Uterus (tissue), 2 donors: ENCODE results near the gene FTSJ3.

Experiments used
- POLR2A ChIP-seq, 2 donors: fragments of 450-650 bp; IDR thresholded peaks; one replicate each; pipeline ENCODE4 v1.6.1; 2016; ENCODE audit warnings: antibody characterized with exemption in 2 of 2, mild to moderate bottlenecking in 1 of 2, moderate library complexity in 1 of 2
- TF ChIP-seq, protein P1 (sequence below), 4 experiments: fragments of 200-600 bp in 2 of 4; fragments of 450-650 bp in 2 of 4; sonication (generic) in 2 of 4; IDR thresholded peaks; one replicate each; pipeline ENCODE4 v1.5.1; 2016 to 2019; ENCODE audit warnings: antibody characterized with exemption in 4 of 4, mild to moderate bottlenecking in 2 of 4, moderate library complexity in 1 of 4

DNA sequence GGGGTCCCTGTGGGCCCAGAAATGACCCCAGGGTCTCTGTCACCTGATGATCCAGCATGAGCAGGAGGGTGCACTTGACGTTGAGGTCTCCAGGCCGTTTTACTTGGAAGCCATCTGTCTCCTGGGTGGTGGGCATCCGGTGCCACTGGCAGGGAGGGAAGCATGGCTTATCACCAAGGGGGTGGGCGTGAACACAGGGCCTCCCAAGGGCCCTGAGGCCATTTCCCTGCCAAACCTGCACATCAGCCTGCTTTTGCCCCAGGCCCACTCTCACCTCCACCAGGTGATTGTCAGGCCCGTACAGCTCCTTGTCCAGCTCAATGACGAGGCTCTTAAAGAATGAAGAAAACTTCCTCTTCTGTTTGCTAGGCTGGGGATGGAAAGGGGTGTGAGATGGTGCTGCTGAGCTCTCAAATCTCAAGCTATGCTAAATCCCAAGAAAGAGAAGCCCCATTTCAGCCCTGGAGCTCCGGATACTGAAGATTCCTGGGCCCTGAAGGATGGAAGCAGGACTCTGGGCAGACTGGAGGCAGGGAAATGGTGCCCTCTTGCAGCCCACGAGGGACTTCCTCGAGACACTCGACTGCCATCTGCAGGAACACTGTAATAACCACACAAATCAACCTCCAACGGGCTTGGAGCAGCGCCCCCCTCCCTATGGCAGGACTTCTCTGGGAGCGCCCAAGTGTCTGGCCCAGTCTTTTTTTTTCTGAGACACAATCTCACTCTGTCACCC, 7.1 kb upstream of the FTSJ3 start:
- no peak for TF ChIP-seq POLR2A (IDR thresholded peaks at IDR 0.05)
- TF ChIP-seq, protein P1, sequence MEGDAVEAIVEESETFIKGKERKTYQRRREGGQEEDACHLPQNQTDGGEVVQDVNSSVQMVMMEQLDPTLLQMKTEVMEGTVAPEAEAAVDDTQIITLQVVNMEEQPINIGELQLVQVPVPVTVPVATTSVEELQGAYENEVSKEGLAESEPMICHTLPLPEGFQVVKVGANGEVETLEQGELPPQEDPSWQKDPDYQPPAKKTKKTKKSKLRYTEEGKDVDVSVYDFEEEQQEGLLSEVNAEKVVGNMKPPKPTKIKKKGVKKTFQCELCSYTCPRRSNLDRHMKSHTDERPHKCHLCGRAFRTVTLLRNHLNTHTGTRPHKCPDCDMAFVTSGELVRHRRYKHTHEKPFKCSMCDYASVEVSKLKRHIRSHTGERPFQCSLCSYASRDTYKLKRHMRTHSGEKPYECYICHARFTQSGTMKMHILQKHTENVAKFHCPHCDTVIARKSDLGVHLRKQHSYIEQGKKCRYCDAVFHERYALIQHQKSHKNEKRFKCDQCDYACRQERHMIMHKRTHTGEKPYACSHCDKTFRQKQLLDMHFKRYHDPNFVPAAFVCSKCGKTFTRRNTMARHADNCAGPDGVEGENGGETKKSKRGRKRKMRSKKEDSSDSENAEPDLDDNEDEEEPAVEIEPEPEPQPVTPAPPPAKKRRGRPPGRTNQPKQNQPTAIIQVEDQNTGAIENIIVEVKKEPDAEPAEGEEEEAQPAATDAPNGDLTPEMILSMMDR (IDR thresholded peaks at IDR 0.05) = no peak
